Duodenal mucosa (tissue), 2 donors: Measurements from ENCODE around the gene TPRG1.

ENCODE experiments used
- H3K27ac ChIP-seq: one replicate; pipeline ENCODE4 v1.7.0; 2013; ENCODE audit warnings: low read depth, low read length
- H3K27me3 ChIP-seq, 2 donors: one replicate each; pipeline ENCODE4 v1.7.0; 2013; ENCODE audit warnings: low read length in 2 of 2, control low read depth in 1 of 2; ENCODE audit not compliant: insufficient read depth in 2 of 2, control insufficient read depth in 1 of 2
- H3K36me3 ChIP-seq, 2 donors: one replicate each; pipeline ENCODE4 v1.7.0; 2013; ENCODE audit warnings: low read length in 2 of 2, control low read depth in 1 of 2; ENCODE audit not compliant: insufficient read depth in 2 of 2, control insufficient read depth in 1 of 2
- H3K4me1 ChIP-seq, 2 donors: one replicate each; pipeline ENCODE4 v1.7.0; 2013; ENCODE audit warnings: low read length in 2 of 2, control low read depth in 1 of 2; ENCODE audit not compliant: insufficient read depth in 2 of 2, control insufficient read depth in 1 of 2
- H3K4me3 ChIP-seq, 2 donors: one replicate each; pipeline ENCODE4 v1.7.0; 2013; ENCODE audit warnings: low read length in 2 of 2, low read depth in 1 of 2
- H3K9ac ChIP-seq, 2 donors: one replicate each; pipeline ENCODE4 v1.7.0; 2013; ENCODE audit warnings: low read length in 2 of 2, low read depth in 1 of 2
- H3K9me3 ChIP-seq, 2 donors: one replicate each; pipeline ENCODE4 v1.7.0; 2013; ENCODE audit warnings: low read length in 2 of 2, control low read depth in 1 of 2; ENCODE audit not compliant: control insufficient read depth in 1 of 2

TPRG1 gene

GRCh38 chr3:189225431-189225830 is 53.7 kb downstream of the TPRG1 start:
- Histone ChIP-seq H3K27ac (no peak overlapping the region), H3K9ac (no peak overlapping the region), H3K4me3 (no peak overlapping the region), H3K9me3 (no peaks in the 10 kb centered on the region), H3K27me3 (peaks cover 0 to 4% of the 10 kb centered on the region in 2 donors), H3K4me1 (peaks cover 8 to 11% of the 10 kb centered on the region in 2 donors), H3K36me3 (no peaks in the 10 kb centered on the region)

GRCh38 chr3:189227249-189227648 is 55.5 kb downstream of the TPRG1 start:
- peaks cover 8 to 11% of the 10 kb centered on the region in 2 donors for H3K4me1 ChIP-seq
- H3K27me3 ChIP-seq, result peaks cover 0 to 4% of the 10 kb centered on the region in 2 donors
- H3K27ac ChIP-seq, result no peak overlapping the region
- H3K4me3 ChIP-seq, result no peak overlapping the region
- H3K9ac ChIP-seq, result no peak overlapping the region
- no peaks in the 10 kb centered on the region for H3K36me3 ChIP-seq
- no peaks in the 10 kb centered on the region for H3K9me3 ChIP-seq

GRCh38 chr3:189229196-189229828 is 57.5 kb downstream of the TPRG1 start:
- no peak overlapping the region for H3K27ac ChIP-seq
- H3K4me3 ChIP-seq, result no peak overlapping the region
- no peaks in the 10 kb centered on the region for H3K9me3 ChIP-seq

GRCh38 chr3:189232790-189233189 is 61.0 kb downstream of the TPRG1 start:
- Histone ChIP-seq H3K9ac (no peak overlapping the region), H3K4me1 (peaks cover 8 to 11% of the 10 kb centered on the region in 2 donors), H3K9me3 (no peaks in the 10 kb centered on the region), H3K27me3 (no peaks in the 10 kb centered on the region), H3K4me3 (no peak overlapping the region), H3K36me3 (no peaks in the 10 kb centered on the region), H3K27ac (no peak overlapping the region)

More at GRCh38 chr3:189229196-189229828, 57.5 kb downstream of the TPRG1 start:
- Histone ChIP-seq H3K27me3 (no peaks in the 10 kb centered on the region), H3K9ac (no peak overlapping the region), H3K36me3 (no peaks in the 10 kb centered on the region), H3K4me1 (peaks cover 8 to 11% of the 10 kb centered on the region in 2 donors)

GRCh38 chr3:189233225-189233858 is 61.6 kb downstream of the TPRG1 start:
- Histone ChIP-seq H3K4me3 (no peak overlapping the region), H3K36me3 (no peaks in the 10 kb centered on the region), H3K27ac (no peak overlapping the region), H3K9ac (no peak overlapping the region), H3K27me3 (no peaks in the 10 kb centered on the region), H3K4me1 (peaks cover 8 to 11% of the 10 kb centered on the region in 2 donors), H3K9me3 (no peaks in the 10 kb centered on the region)

- no peak overlapping the region for H3K4me3 ChIP-seq
- H3K27me3 ChIP-seq, result no peaks in the 10 kb centered on the region
- no peaks in the 10 kb centered on the region for H3K9me3 ChIP-seq
- H3K36me3 ChIP-seq, result no peaks in the 10 kb centered on the region
- no peak overlapping the region for H3K9ac ChIP-seq
- no peaks in the 10 kb centered on the region for H3K4me1 ChIP-seq
- H3K27ac ChIP-seq, result no peak overlapping the region
These were observed 63.4 kb downstream of the TPRG1 start for GRCh38 chr3:189235214-189235613.

GRCh38 chr3:189236352-189236751 is 64.6 kb downstream of the TPRG1 start:
- Histone ChIP-seq H3K9ac (no peak overlapping the region), H3K9me3 (no peaks in the 10 kb centered on the region), H3K27ac (no peak overlapping the region), H3K4me1 (no peaks in the 10 kb centered on the region), H3K27me3 (no peaks in the 10 kb centered on the region), H3K36me3 (no peaks in the 10 kb centered on the region), H3K4me3 (no peak overlapping the region)

GRCh38 chr3:189237526-189237925 is 65.8 kb downstream of the TPRG1 start:
- no peak overlapping the region for H3K9ac ChIP-seq
- no peak overlapping the region for H3K4me3 ChIP-seq
- no peaks in the 10 kb centered on the region for H3K4me1 ChIP-seq
- H3K27ac ChIP-seq, result no peak overlapping the region
- H3K9me3 ChIP-seq, result no peaks in the 10 kb centered on the region
- H3K27me3 ChIP-seq, result no peaks in the 10 kb centered on the region
- no peaks in the 10 kb centered on the region for H3K36me3 ChIP-seq

- no peak overlapping the region for H3K27ac ChIP-seq
- peaks cover 0 to under 1% of the 10 kb centered on the region in 2 donors for H3K9me3 ChIP-seq
- no peaks in the 10 kb centered on the region for H3K36me3 ChIP-seq
- no peak overlapping the region for H3K9ac ChIP-seq
- no peaks in the 10 kb centered on the region for H3K4me1 ChIP-seq
- H3K27me3 ChIP-seq, result no peaks in the 10 kb centered on the region
- no peak overlapping the region for H3K4me3 ChIP-seq
These were observed 66.3 kb downstream of the TPRG1 start for GRCh38 chr3:189238071-189238470.

- Histone ChIP-seq H3K9me3 (peaks cover 0 to 4% of the 10 kb centered on the region in 2 donors), H3K27ac (no peak overlapping the region), H3K4me3 (no peak overlapping the region), H3K36me3 (no peaks in the 10 kb centered on the region), H3K4me1 (no peaks in the 10 kb centered on the region), H3K27me3 (no peaks in the 10 kb centered on the region), H3K9ac (no peak overlapping the region)
These were observed 67.8 kb downstream of the TPRG1 start for GRCh38 chr3:189239616-189240015.
